B cell (primary cell): ENCODE measurements around the gene FGF21. TPM values are rescaled to one million over a fixed set of nuclear protein-coding genes. Genes with fewer than 3 reads are reported as not detected.

Source experiments
- ATAC-seq: fragments of 200-7000 bp; cut with Tn5 transposase; one replicate; pipeline ENCODE4 v1.10.0; 2021; ENCODE audit warnings: low read depth, mild to moderate bottlenecking, moderate number of reproducible peaks, moderate library complexity
- CTCF ChIA-PET: fragments of 350-600 bp; sonication (Branson Sonifier 250); formaldehyde crosslinking; loops from one replicate; lab custom pipeline; 2021; ENCODE audit warnings: antibody characterized with exemption, inconsistent platforms; lab: Charles Lee
- POLR2A ChIA-PET: fragments of 350-600 bp; sonication (Branson Sonifier 250); formaldehyde crosslinking; loops from one replicate; lab custom pipeline; 2021; ENCODE audit warnings: antibody characterized with exemption; lab: Charles Lee
- DNase-seq: peaks from one replicate; pipeline ENCODE4 v3.0.0; 2013
- H2AFZ ChIP-seq: 2 replicates; pipeline ENCODE4 v1.6.1; 2012; ENCODE audit warnings: mild to moderate bottlenecking, low read depth, low read length; ENCODE audit not compliant: insufficient read depth, poor library complexity, severe bottlenecking
- H3K27ac ChIP-seq, 2 donors: 1 replicate in 1 of 2; 2 replicates in 1 of 2; pipeline ENCODE4 v1.5.1; 2012 to 2013; ENCODE audit warnings: low read length in 2 of 2, mild to moderate bottlenecking in 2 of 2, moderate library complexity in 1 of 2
- H3K27me3 ChIP-seq, 4 experiments: fragments of 200-600 bp in 1 of 4; sonication (generic) in 1 of 4; replicated peaks in 1 of 4; 1 replicate in 2 of 4; 2 replicates in 2 of 4; pipeline versions ENCODE4 v1.6.1 to v1.7.0; 2013 to 2016; ENCODE audit warnings: low read length in 3 of 4, mild to moderate bottlenecking in 2 of 4, mixed read lengths in 1 of 4, moderate library complexity in 1 of 4; ENCODE audit not compliant: insufficient read depth in 4 of 4, control insufficient read depth in 3 of 4; ENCODE audit errors: control extremely low read depth in 1 of 4
- H3K36me3 ChIP-seq, 2 experiments: replicated peaks in 1 of 2; 1 replicate in 1 of 2; 2 replicates in 1 of 2; pipeline versions ENCODE4 v1.6.1 to v1.7.1; 2013; ENCODE audit warnings: low read length in 1 of 2; ENCODE audit not compliant: insufficient read depth in 2 of 2, control insufficient read depth in 1 of 2; ENCODE audit errors: control extremely low read depth in 1 of 2, extremely low read depth in 1 of 2
- H3K4me1 ChIP-seq, 2 donors: fragments of 200-600 bp in 1 of 2; sonication (generic) in 1 of 2; 1 replicate in 1 of 2; 2 replicates in 1 of 2; pipeline versions ENCODE4 v1.5.1 to v1.6.1; 2013 to 2017; ENCODE audit warnings: low read length in 2 of 2; ENCODE audit not compliant: control insufficient read depth in 2 of 2, insufficient read depth in 2 of 2
- H3K4me2 ChIP-seq: replicated peaks from 2 replicates; pipeline ENCODE3; 2012; ENCODE audit warnings: mild to moderate bottlenecking, low read depth, low read length; ENCODE audit not compliant: poor library complexity, severe bottlenecking
- H3K4me3 ChIP-seq, 5 experiments: fragments of 200-600 bp in 1 of 5; sonication (generic) in 1 of 5; 1 replicate in 3 of 5; 2 replicates in 2 of 5; pipeline versions ENCODE4 v1.5.1 to v1.7.0; 2011 to 2016; ENCODE audit warnings: low read length in 4 of 5, mild to moderate bottlenecking in 4 of 5, low read depth in 2 of 5, control low read depth in 1 of 5, moderate library complexity in 1 of 5; ENCODE audit not compliant: insufficient read depth in 1 of 5; ENCODE audit errors: control extremely low read depth in 1 of 5, extremely low read depth in 1 of 5
- H3K79me2 ChIP-seq: fragments of 200-600 bp; sonication (generic); one replicate; pipeline ENCODE4 v1.6.0; 2016; ENCODE audit warnings: low read length; ENCODE audit not compliant: control insufficient read depth, insufficient read depth
- H3K9ac ChIP-seq: fragments of 200-600 bp; sonication (generic); 2 replicates; pipeline ENCODE4 v1.6.1; 2017; ENCODE audit warnings: mild to moderate bottlenecking, low read length, moderate library complexity
- H3K9me3 ChIP-seq, 3 donors: one replicate each; pipeline versions ENCODE4 v1.6.1 to v1.7.1; 2013; ENCODE audit warnings: low read length in 2 of 3; ENCODE audit not compliant: control insufficient read depth in 2 of 3, insufficient read depth in 1 of 3; ENCODE audit errors: control extremely low read depth in 1 of 3
- H4K20me1 ChIP-seq: 2 replicates; pipeline ENCODE4 v1.6.0; 2012; ENCODE audit warnings: mild to moderate bottlenecking, low read length; ENCODE audit not compliant: insufficient read depth, control insufficient read depth, poor library complexity, severe bottlenecking
- H3K27ac Mint-ChIP-seq: one replicate; pipeline ENCODE4 v1.8.0; 2021; ENCODE audit warnings: mixed read lengths
- H3K27me3 Mint-ChIP-seq: one replicate; pipeline ENCODE4 v1.8.0; 2021; ENCODE audit warnings: mixed read lengths
- H3K4me1 Mint-ChIP-seq: one replicate; pipeline ENCODE4 v1.8.0; 2021; ENCODE audit warnings: mixed read lengths
- H3K4me3 Mint-ChIP-seq: one replicate; pipeline ENCODE4 v1.8.0; 2021; ENCODE audit warnings: mixed read lengths
- H3K9me3 Mint-ChIP-seq: one replicate; pipeline ENCODE4 v1.8.0; 2022; ENCODE audit warnings: mixed read lengths; ENCODE audit not compliant: insufficient read depth
- CTCF ChIP-seq: fragments of 200-600 bp; IDR thresholded peaks from one replicate; pipeline ENCODE4 v1.8.0; 2022; ENCODE audit warnings: antibody characterized with exemption, mild to moderate bottlenecking
- EZH2 ChIP-seq: IDR thresholded peaks from 2 replicates; pipeline ENCODE4 v1.6.1; 2012; ENCODE audit warnings: borderline replicate concordance, low read depth, mild to moderate bottlenecking, moderate library complexity, low read length; ENCODE audit not compliant: insufficient read depth, poor library complexity, severe bottlenecking
- WGBS: methylation state at CpG from one replicate; pipeline ENCODE4 v1.1.5; 2013; ENCODE audit warnings: missing lambda C conversion rate; ENCODE audit not compliant: insufficient coverage; 5-methylcytosine and 5-hydroxymethylcytosine counted together
- intact Hi-C: fragments of 100-400 bp; cut with micrococcal nuclease; formaldehyde crosslinking; loops from one replicate; pipeline ENCODE4 v1.10.0; 2022
- polyA plus RNA-seq: library from polyadenylated mRNA; depleted of rRNA; stranded (reverse); fragments of >200 nt; gene quantifications from 2 replicates; pipeline ENCODE4 v1.2.3, GENCODE V29; 2012
- total RNA-seq, 2 donors: library from RNA; stranded (reverse); fragments of 120-200 nt in 1 of 2; gene quantifications; 1 replicate in 1 of 2; 2 replicates in 1 of 2; pipeline versions ENCODE4 v1.2.3 to v1.2.4, GENCODE V29; 2013 to 2022

The FGF21 gene
- total and polyA plus RNA-seq, 2 donors (not counting 1 experiment from before 2014, with no cell fraction given), result not detected

GRCh38 chr19:48718711-48719231 is 36.6 kb upstream of the FGF21 start:
- Histone ChIP-seq H3K4me3 (no peak overlapping the region), H3K27ac (no peak overlapping the region), H3K9me3 (peaks cover 0 to 14% (median 0%) of the 10 kb centered on the region in 3 donors), H3K9ac (no peak overlapping the region), H3K79me2 (no peaks in the 10 kb centered on the region), H3K27me3 (no peaks in the 10 kb centered on the region), H3K36me3 (no peaks in the 10 kb centered on the region), H2AFZ (no peak overlapping the region), H3K4me1 (peaks cover 11 to 25% of the 10 kb centered on the region in 2 donors), H4K20me1 (no peaks in the 10 kb centered on the region), H3K4me2 (no peak overlapping the region)
- H3K27me3 Mint-ChIP-seq, result no peaks in the 10 kb centered on the region
- 90% methylated on average over 14 of the region's 15 CpGs for WGBS
- no peak overlapping the region for H3K27ac Mint-ChIP-seq
- H3K9me3 Mint-ChIP-seq, result no peaks in the 10 kb centered on the region
- ChIA-PET CTCF (no interaction called here), POLR2A (no interaction called here)
- DNase-seq, result no peak
- no peak for ATAC-seq
- intact Hi-C loops, result no loop called here
- no peak overlapping the region for H3K4me3 Mint-ChIP-seq
- peaks cover 24% of the 10 kb centered on the region for H3K4me1 Mint-ChIP-seq
- TF ChIP-seq CTCF, result no peak
- TF ChIP-seq EZH2, result no peak
